ENCODE measurements around the gene GET4.

DNA sequence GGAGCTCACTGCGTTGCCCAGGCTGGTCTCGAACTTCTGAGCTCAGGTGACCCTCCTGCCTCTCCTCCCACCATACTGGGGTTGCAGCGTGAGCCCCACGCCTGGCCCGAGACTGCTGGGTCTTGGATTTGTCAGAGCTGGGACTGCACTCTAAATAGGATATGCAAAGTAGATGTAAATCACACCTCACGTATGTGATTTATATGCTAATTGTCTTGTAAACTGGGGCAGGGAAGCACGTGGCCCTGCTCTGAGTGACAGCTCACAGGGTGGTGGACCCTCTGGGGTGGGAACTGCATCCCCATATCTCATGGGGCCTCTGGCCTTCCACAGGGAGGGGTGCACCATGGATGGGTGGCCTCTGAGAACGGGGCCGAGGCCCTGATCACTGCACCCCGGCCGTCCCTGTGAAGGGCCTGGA lies 34.1 kb downstream of the GET4 start:
- TF ChIP-seq GATA2 (IDR thresholded peaks at IDR 0.05; ENCODE audit: low read depth, low read length) (no peak), GATA3 (IDR thresholded peaks at IDR 0.05; ENCODE audit: low read depth, low read length) (no peak)

All from SH-SY5Y (cell line).